K562 (cell line): ENCODE measurements around the gene CLDN7. TPM values are rescaled to one million over a fixed set of nuclear protein-coding genes. Genes with fewer than 3 reads are reported as not detected.

ENCODE experiments used
- DPF2 ChIP-seq: fragments of 450-650 bp; IDR thresholded peaks from 2 replicates; pipeline ENCODE4 v1.6.1; 2016
- ETV1 ChIP-seq: fragments of 450-650 bp; conservative IDR thresholded peaks from 2 replicates; pipeline ENCODE4 v1.6.1; 2016; ENCODE audit warnings: missing genetic modification characterization, control low read depth, low read depth, missing compliant biosample characterization
- ETV6 ChIP-seq, 3 experiments: fragments of 150-350 bp in 1 of 3; sonication (generic) in 1 of 3; formaldehyde crosslinking in 1 of 3; IDR thresholded peaks; 2 replicates each; pipeline versions ENCODE4 v1.6.1 to v1.8.0; 2014 to 2022; ENCODE audit warnings: borderline replicate concordance in 2 of 3, low read depth in 2 of 3, antibody characterized with exemption in 1 of 3, low read length in 1 of 3, mild to moderate bottlenecking in 1 of 3, missing genetic modification reagents in 1 of 3
- FIP1L1 ChIP-seq: fragments of 200-400 bp; formaldehyde crosslinking; IDR thresholded peaks from 2 replicates; pipeline ENCODE4 v1.6.1; 2018; ENCODE audit warnings: mild to moderate bottlenecking, low read depth, low read length; ENCODE audit not compliant: poor library complexity, severe bottlenecking
- HCFC1 ChIP-seq: IDR thresholded peaks from 2 replicates; pipeline ENCODE4 v1.6.1; 2012; ENCODE audit warnings: low read depth, low read length, improper control_type of control experiment
- MAFG ChIP-seq: fragments of 450-650 bp; conservative IDR thresholded peaks from 2 replicates; pipeline ENCODE4 v1.6.1; 2016; ENCODE audit warnings: missing genetic modification characterization, missing compliant biosample characterization
- MLX ChIP-seq, 2 experiments: fragments of 450-650 bp in 1 of 2; sonication (generic) in 1 of 2; formaldehyde crosslinking; conservative IDR thresholded peaks; 2 replicates each; pipeline versions ENCODE4 v1.4.0 to v1.8.1; 2020 to 2022; ENCODE audit warnings: mild to moderate bottlenecking in 1 of 2, missing genetic modification reagents in 1 of 2
- TRIM25 ChIP-seq: fragments of 450-650 bp; IDR thresholded peaks from 2 replicates; pipeline ENCODE4 v1.7.0; 2016; ENCODE audit warnings: borderline replicate concordance
- ZNF23 ChIP-seq: fragments of 250-450 bp; sonication (Bioruptor Pico); IDR thresholded peaks from 2 replicates; pipeline ENCODE4 v1.4.0; 2020; ENCODE audit warnings: mild to moderate bottlenecking
- ZNF395 ChIP-seq: fragments of 200-800 bp; sonication (Bioruptor generic); IDR thresholded peaks from 2 replicates; pipeline ENCODE4 v1.6.1; 2017; ENCODE audit warnings: missing genetic modification characterization, missing compliant biosample characterization
- ZNF79 ChIP-seq: fragments of 250-450 bp; sonication (Bioruptor Pico); IDR thresholded peaks from 2 replicates; pipeline ENCODE4 v1.4.0; 2020; ENCODE audit warnings: low read depth, mild to moderate bottlenecking, moderate library complexity
- polyA plus RNA-seq, 8 experiments: library from polyadenylated mRNA; depleted of rRNA in 4 of 8; stranded (reverse) in 5 of 8; unstranded in 3 of 8; fragments of >200 nt; fragmentation: Nextera tagmentation in 2 of 8; fragmentation: Illumina TruSeq in 1 of 8; extraction: Ambion mirVana in 2 of 8; extraction: Trizol in 1 of 8; gene quantifications; 2 replicates each; pipeline versions ENCODE4 v1.2.1 to v1.2.3, GENCODE V29; 2011 to 2014; ENCODE audit warnings: inconsistent platforms in 1 of 8, missing spikeins in 1 of 8
- total RNA-seq, 7 experiments: library from RNA; depleted of rRNA in 6 of 7; stranded (reverse); fragments of >200 nt in 6 of 7; fragmentation: Illumina TruSeq in 2 of 7; extraction: Trizol in 2 of 7; gene quantifications; 2 replicates each; pipeline versions ENCODE4 v1.2.1 to v1.2.3, GENCODE V29; 2011 to 2021; ENCODE audit warnings: low replicate concordance in 1 of 7
- TF ChIP-seq, protein P1 (sequence below): fragments of 250-450 bp; sonication (Bioruptor Pico); IDR thresholded peaks from 2 replicates; pipeline ENCODE4 v1.4.0; 2020; ENCODE audit warnings: mild to moderate bottlenecking, moderate library complexity
- TF ChIP-seq, protein P2 (sequence below): IDR thresholded peaks from 2 replicates; pipeline ENCODE4 v1.6.1; 2012; ENCODE audit warnings: low read depth, low read length, improper control_type of control experiment, borderline replicate concordance

Gene CLDN7
- total and polyA plus RNA-seq, 9 of the 15 experiments (the other 6 are each of a cell fraction or from before 2014, with no cell fraction given), result 2.2 to 14.5 (median 7.6) TPM

GRCh38 chr17:7282752-7283321, 20.6 kb upstream of the CLDN7 start (continued):
- no peak for TF ChIP-seq TRIM25
- no peak for TF ChIP-seq MAFG
- TF ChIP-seq ZNF23, result no peak
- no peak for TF ChIP-seq MLX (CRISPR knock-in tag; conservative IDR thresholded peaks at IDR 0.05)
- no peak for TF ChIP-seq FIP1L1
- TF ChIP-seq ZNF395 (CRISPR knock-in tag), result no peak
- no peak for TF ChIP-seq ETV1 (tag)
- no peak for TF ChIP-seq HCFC1
- TF ChIP-seq, protein P1, sequence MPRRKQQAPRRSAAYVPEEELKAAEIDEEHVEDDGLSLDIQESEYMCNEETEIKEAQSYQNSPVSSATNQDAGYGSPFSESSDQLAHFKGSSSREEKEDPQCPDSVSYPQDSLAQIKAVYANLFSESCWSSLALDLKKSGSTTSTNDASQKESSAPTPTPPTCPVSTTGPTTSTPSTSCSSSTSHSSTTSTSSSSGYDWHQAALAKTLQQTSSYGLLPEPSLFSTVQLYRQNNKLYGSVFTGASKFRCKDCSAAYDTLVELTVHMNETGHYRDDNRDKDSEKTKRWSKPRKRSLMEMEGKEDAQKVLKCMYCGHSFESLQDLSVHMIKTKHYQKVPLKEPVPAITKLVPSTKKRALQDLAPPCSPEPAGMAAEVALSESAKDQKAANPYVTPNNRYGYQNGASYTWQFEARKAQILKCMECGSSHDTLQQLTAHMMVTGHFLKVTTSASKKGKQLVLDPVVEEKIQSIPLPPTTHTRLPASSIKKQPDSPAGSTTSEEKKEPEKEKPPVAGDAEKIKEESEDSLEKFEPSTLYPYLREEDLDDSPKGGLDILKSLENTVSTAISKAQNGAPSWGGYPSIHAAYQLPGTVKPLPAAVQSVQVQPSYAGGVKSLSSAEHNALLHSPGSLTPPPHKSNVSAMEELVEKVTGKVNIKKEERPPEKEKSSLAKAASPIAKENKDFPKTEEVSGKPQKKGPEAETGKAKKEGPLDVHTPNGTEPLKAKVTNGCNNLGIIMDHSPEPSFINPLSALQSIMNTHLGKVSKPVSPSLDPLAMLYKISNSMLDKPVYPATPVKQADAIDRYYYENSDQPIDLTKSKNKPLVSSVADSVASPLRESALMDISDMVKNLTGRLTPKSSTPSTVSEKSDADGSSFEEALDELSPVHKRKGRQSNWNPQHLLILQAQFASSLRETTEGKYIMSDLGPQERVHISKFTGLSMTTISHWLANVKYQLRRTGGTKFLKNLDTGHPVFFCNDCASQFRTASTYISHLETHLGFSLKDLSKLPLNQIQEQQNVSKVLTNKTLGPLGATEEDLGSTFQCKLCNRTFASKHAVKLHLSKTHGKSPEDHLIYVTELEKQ (CRISPR knock-in tag), result no peak
- TF ChIP-seq ZNF79, result no peak
- no peak for TF ChIP-seq ETV6 (IDR thresholded peaks at IDR 0.05; ENCODE audit: borderline replicate concordance in 1 of 2, low read depth in 2 of 2, low read length in 1 of 2)
- TF ChIP-seq ETV6 (CRISPR knock-in tag; IDR thresholded peaks at IDR 0.05; ENCODE audit: borderline replicate concordance), result no peak
- TF ChIP-seq, protein P2, sequence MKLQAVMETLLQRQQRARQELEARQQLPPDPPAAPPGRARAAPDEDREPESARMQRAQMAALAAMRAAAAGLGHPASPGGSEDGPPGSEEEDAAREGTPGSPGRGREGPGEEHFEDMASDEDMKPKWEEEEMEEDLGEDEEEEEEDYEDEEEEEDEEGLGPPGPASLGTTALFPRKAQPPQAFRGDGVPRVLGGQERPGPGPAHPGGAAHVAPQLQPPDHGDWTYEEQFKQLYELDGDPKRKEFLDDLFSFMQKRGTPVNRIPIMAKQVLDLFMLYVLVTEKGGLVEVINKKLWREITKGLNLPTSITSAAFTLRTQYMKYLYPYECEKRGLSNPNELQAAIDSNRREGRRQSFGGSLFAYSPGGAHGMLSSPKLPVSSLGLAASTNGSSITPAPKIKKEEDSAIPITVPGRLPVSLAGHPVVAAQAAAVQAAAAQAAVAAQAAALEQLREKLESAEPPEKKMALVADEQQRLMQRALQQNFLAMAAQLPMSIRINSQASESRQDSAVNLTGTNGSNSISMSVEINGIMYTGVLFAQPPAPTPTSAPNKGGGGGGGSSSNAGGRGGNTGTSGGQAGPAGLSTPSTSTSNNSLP, result no peak
- no peak for TF ChIP-seq DPF2
